H1 (cell line): ENCODE measurements around the gene CGNL1. TPM values are rescaled to one million over a fixed set of nuclear protein-coding genes. Genes with fewer than 3 reads are reported as not detected.

ENCODE experiments used
- CTCF ChIA-PET: fragments of 300-600 bp; sonication (Branson Sonifier 250); formaldehyde crosslinking; loops from one replicate; lab custom pipeline; 2021; ENCODE audit not compliant: partially characterized antibody; lab: Charles Lee
- POLR2A ChIA-PET: fragments of 300-600 bp; sonication (Branson Sonifier 250); formaldehyde crosslinking; loops from one replicate; lab custom pipeline; 2021; ENCODE audit warnings: inconsistent platforms; ENCODE audit not compliant: partially characterized antibody; lab: Charles Lee
- DNase-seq, 2 experiments: peaks; one replicate each; pipeline versions ENCODE4 v3.0.0 to v3.0.0-alpha.2; 2010 to 2022; ENCODE audit warnings: low spot score in 2 of 2, low read depth in 1 of 2, mixed read lengths in 1 of 2
- FAIRE-seq: peaks from 2 replicates; lab custom pipeline; 2011; peaks lifted over from hg19 to GRCh38; lab: Jason Lieb, UNC
- H2AFZ ChIP-seq: 2 replicates; pipeline ENCODE4 v1.8.1; 2012; ENCODE audit warnings: low read length, inconsistent platforms
- H2AK5ac ChIP-seq: 2 replicates; pipeline ENCODE4 v1.6.1; 2013; ENCODE audit warnings: low read depth, low read length
- H2BK120ac ChIP-seq: replicated peaks from 2 replicates; pipeline ENCODE3; 2013; ENCODE audit warnings: low read depth, low read length, inconsistent platforms
- H2BK12ac ChIP-seq: 2 replicates; pipeline ENCODE4 v1.6.1; 2013; ENCODE audit warnings: low read depth, low read length
- H2BK15ac ChIP-seq: 2 replicates; pipeline ENCODE4 v1.6.1; 2013; ENCODE audit warnings: low read length
- H2BK20ac ChIP-seq: 2 replicates; pipeline ENCODE4 v1.6.1; 2013; ENCODE audit warnings: low read length
- H2BK5ac ChIP-seq: 2 replicates; pipeline ENCODE4 v1.6.1; 2013; ENCODE audit warnings: low read depth, low read length
- H3K14ac ChIP-seq: 2 replicates; pipeline ENCODE4 v1.6.1; 2013; ENCODE audit warnings: inconsistent platforms; ENCODE audit not compliant: insufficient read length
- H3K18ac ChIP-seq: 2 replicates; pipeline ENCODE4 v1.6.1; 2013; ENCODE audit warnings: low read length; ENCODE audit errors: extremely low read depth
- H3K23ac ChIP-seq: 2 replicates; pipeline ENCODE4 v1.6.1; 2013; ENCODE audit warnings: inconsistent platforms; ENCODE audit not compliant: insufficient read length
- H3K23me2 ChIP-seq: 2 replicates; pipeline ENCODE4 v1.6.1; 2013; ENCODE audit warnings: low read depth, low read length
- H3K27ac ChIP-seq: 2 replicates; pipeline ENCODE4 v1.6.1; 2011; ENCODE audit warnings: low read depth, low read length, inconsistent platforms
- H3K27me3 ChIP-seq, 4 experiments: replicated peaks in 1 of 4; 1 replicate in 1 of 4; 2 replicates in 3 of 4; pipeline versions ENCODE4 v1.6.1 to v1.8.1; 2011 to 2013; ENCODE audit warnings: low read length in 3 of 4, mild to moderate bottlenecking in 3 of 4, inconsistent platforms in 2 of 4, mixed read lengths in 2 of 4, moderate library complexity in 1 of 4; ENCODE audit not compliant: control insufficient read depth in 3 of 4, insufficient read depth in 3 of 4; ENCODE audit errors: extremely low read depth in 1 of 4
- H3K36me3 ChIP-seq, 4 experiments: 2 replicates each; pipeline versions ENCODE4 v1.6.1 to v1.8.1; 2011 to 2013; ENCODE audit warnings: mild to moderate bottlenecking in 4 of 4, low read length in 3 of 4, moderate library complexity in 2 of 4, control low read depth in 1 of 4, inconsistent platforms in 1 of 4; ENCODE audit not compliant: insufficient read depth in 4 of 4, control insufficient read depth in 2 of 4
- H3K4ac ChIP-seq: replicated peaks from 2 replicates; pipeline ENCODE3; 2013; ENCODE audit warnings: low read length, low read depth, mixed read lengths, inconsistent platforms; ENCODE audit not compliant: insufficient read length
- H3K4me1 ChIP-seq, 4 experiments: replicated peaks in 1 of 4; 1 replicate in 1 of 4; 2 replicates in 3 of 4; pipeline versions ENCODE4 v1.6.1 to v1.8.1; 2011 to 2013; ENCODE audit warnings: low read length in 3 of 4, inconsistent platforms in 2 of 4, mixed read lengths in 1 of 4; ENCODE audit not compliant: insufficient read depth in 4 of 4, control insufficient read depth in 3 of 4
- H3K4me2 ChIP-seq, 2 experiments: 2 replicates each; pipeline versions ENCODE4 v1.6.1 to v1.8.1; 2011 to 2013; ENCODE audit warnings: low read depth in 2 of 2, low read length in 2 of 2, control low read depth in 1 of 2, inconsistent platforms in 1 of 2, mild to moderate bottlenecking in 1 of 2; ENCODE audit not compliant: insufficient read depth in 1 of 2
- H3K4me3 ChIP-seq, 4 experiments: fragments of 200-600, 300-600 bp in 1 of 4; sonication (generic), shearing (Covaris generic), sonication (Bioruptor Twin) in 1 of 4; 2 replicates each; pipeline versions ENCODE4 v1.5.1 to v1.8.1; 2011 to 2016; ENCODE audit warnings: low read length in 4 of 4, low read depth in 3 of 4, control low read depth in 2 of 4, inconsistent platforms in 2 of 4, mild to moderate bottlenecking in 2 of 4, mixed read lengths in 1 of 4, moderate library complexity in 1 of 4; ENCODE audit not compliant: insufficient read depth in 2 of 4; ENCODE audit errors: extremely low read depth in 1 of 4
- H3K56ac ChIP-seq: replicated peaks from 2 replicates; pipeline ENCODE3; 2013; ENCODE audit warnings: low read depth, mild to moderate bottlenecking, mixed read lengths, low read length, inconsistent platforms; ENCODE audit not compliant: insufficient read length
- H3K79me1 ChIP-seq: 2 replicates; pipeline ENCODE4 v1.6.1; 2013; ENCODE audit warnings: low read depth, low read length, control low read depth
- H3K79me2 ChIP-seq, 2 experiments: 2 replicates each; pipeline versions ENCODE4 v1.6.1 to v1.8.1; 2012 to 2013; ENCODE audit warnings: low read length in 2 of 2, mild to moderate bottlenecking in 2 of 2, inconsistent platforms in 1 of 2; ENCODE audit not compliant: insufficient read depth in 2 of 2, control insufficient read depth in 1 of 2
- H3K9ac ChIP-seq, 4 experiments: replicated peaks in 1 of 4; 1 replicate in 1 of 4; 2 replicates in 3 of 4; pipeline versions ENCODE4 v1.6.1 to v1.8.1; 2011 to 2013; ENCODE audit warnings: low read depth in 3 of 4, low read length in 3 of 4, control low read depth in 2 of 4, mild to moderate bottlenecking in 2 of 4, moderate library complexity in 2 of 4, inconsistent platforms in 1 of 4; ENCODE audit errors: extremely low read depth in 1 of 4
- H3K9me3 ChIP-seq, 2 experiments: 2 replicates each; pipeline versions ENCODE4 v1.6.1 to v1.8.1; 2012 to 2013; ENCODE audit warnings: mild to moderate bottlenecking in 2 of 2, moderate library complexity in 2 of 2, control low read depth in 1 of 2, inconsistent platforms in 1 of 2, low read depth in 1 of 2, low read length in 1 of 2, mixed read lengths in 1 of 2; ENCODE audit not compliant: insufficient read depth in 2 of 2
- H4K20me1 ChIP-seq, 2 experiments: replicated peaks in 1 of 2; 2 replicates each; pipeline versions ENCODE3 to v1.8.1; 2011 to 2013; ENCODE audit warnings: inconsistent platforms in 2 of 2, low read length in 2 of 2, mild to moderate bottlenecking in 1 of 2; ENCODE audit not compliant: insufficient read depth in 2 of 2, control insufficient read depth in 1 of 2
- H4K5ac ChIP-seq: 2 replicates; pipeline ENCODE4 v1.6.1; 2013; ENCODE audit warnings: low read length, low read depth, mixed read lengths, inconsistent platforms; ENCODE audit not compliant: insufficient read length
- H4K8ac ChIP-seq: 2 replicates; pipeline ENCODE4 v1.8.0; 2013; ENCODE audit warnings: mild to moderate bottlenecking, moderate library complexity, low read length, inconsistent platforms; ENCODE audit not compliant: insufficient read depth; ENCODE audit errors: extremely low read depth
- H4K91ac ChIP-seq: replicated peaks from 2 replicates; pipeline ENCODE3; 2013; ENCODE audit warnings: low read length, mixed read lengths, inconsistent platforms; ENCODE audit not compliant: insufficient read length
- BCL11A ChIP-seq, 2 experiments: IDR thresholded peaks; one replicate each; pipeline ENCODE4 v1.6.1; 2011; ENCODE audit warnings: low read depth in 2 of 2, low read length in 2 of 2, mild to moderate bottlenecking in 2 of 2
- CBX5 ChIP-seq: fragments of 300-800, 300-1000 bp; sonication (generic); IDR thresholded peaks from 2 replicates; pipeline ENCODE4 v1.7.1; 2016; ENCODE audit warnings: antibody characterized with exemption, low read length, low read depth
- CHD2 ChIP-seq: IDR thresholded peaks from 2 replicates; pipeline ENCODE4 v1.6.1; 2012; ENCODE audit warnings: low read length, improper control_type of control experiment
- EP300 ChIP-seq, 2 experiments: IDR thresholded peaks; 1 replicate in 1 of 2; 2 replicates in 1 of 2; pipeline ENCODE4 v1.6.1; 2011 to 2012; ENCODE audit warnings: low read depth in 2 of 2, low read length in 2 of 2, mild to moderate bottlenecking in 2 of 2, borderline replicate concordance in 1 of 2, inconsistent platforms in 1 of 2, moderate library complexity in 1 of 2
- GABPA ChIP-seq: IDR thresholded peaks from 2 replicates; pipeline ENCODE4 v1.6.1; 2011; ENCODE audit warnings: mild to moderate bottlenecking, low read length, moderate library complexity, borderline replicate concordance; ENCODE audit not compliant: insufficient read depth
- GTF2F1 ChIP-seq: IDR thresholded peaks from 2 replicates; pipeline ENCODE4 v1.6.1; 2012; ENCODE audit warnings: low read depth, low read length, improper control_type of control experiment, borderline replicate concordance
- HDAC2 ChIP-seq, 2 experiments: fragments of 300-600 bp in 1 of 2; sonication (generic) in 1 of 2; IDR thresholded peaks; 2 replicates each; pipeline ENCODE4 v1.6.1; 2011 to 2012; ENCODE audit warnings: low read depth in 2 of 2, low read length in 2 of 2, mild to moderate bottlenecking in 2 of 2, moderate library complexity in 2 of 2, borderline replicate concordance in 1 of 2, inconsistent platforms in 1 of 2
- SAP30 ChIP-seq: fragments of 300-600 bp; sonication (generic); IDR thresholded peaks from 2 replicates; pipeline ENCODE4 v1.7.1; 2012; ENCODE audit warnings: low read length, moderate library complexity, mild to moderate bottlenecking, inconsistent platforms; ENCODE audit not compliant: insufficient read depth, insufficient replicate concordance
- SIRT6 ChIP-seq: IDR thresholded peaks from one replicate; pipeline ENCODE4 v1.7.1; 2012; ENCODE audit warnings: low read length, inconsistent platforms
- WGBS, 2 experiments: shearing (Covaris generic) in 1 of 2; methylation state at CpG; one replicate each; pipeline versions ENCODE4 v1.1.6 to v1.1.7; 2013 to 2015; ENCODE audit warnings: low lambda C conversion rate in 2 of 2, mixed read lengths in 2 of 2, inconsistent platforms in 1 of 2, low coverage in 1 of 2, missing lambda C conversion rate in 1 of 2; ENCODE audit not compliant: insufficient replicate concordance in 2 of 2, insufficient coverage in 1 of 2, insufficient read length in 1 of 2; ENCODE audit errors: extremely low coverage in 1 of 2, missing lambda C conversion rate in 1 of 2; 5-methylcytosine and 5-hydroxymethylcytosine counted together
- polyA plus RNA-seq, 7 experiments: library from polyadenylated mRNA; depleted of rRNA in 3 of 7; stranded (reverse) in 5 of 7; unstranded in 2 of 7; fragments of >200 nt in 5 of 7; fragments of 200-250 nt in 2 of 7; gene quantifications; 1 replicate in 5 of 7; 2 replicates in 1 of 7; 4 replicates in 1 of 7; pipeline versions ENCODE4 v1.2.1 to v1.2.3, GENCODE V29; 2011 to 2013; ENCODE audit warnings: missing spikeins in 2 of 7, mixed read lengths in 2 of 7
- total RNA-seq: library from RNA; stranded (reverse); fragmentation: NEBNext Ultra II Directional; extraction: Animal tissue kit (Norgen Biotek cat#: 25700); gene quantifications from 2 replicates; pipeline ENCODE4 v1.2.1, GENCODE V29; 2021

The CGNL1 gene
- total and polyA plus RNA-seq, 2 of the 8 experiments (the other 6 are each of a cell fraction or from before 2014, with no cell fraction given), result 21.8 to 75.6 TPM

GRCh38 chr15:57517030-57517671, 140.8 kb downstream of the CGNL1 start:
- Histone ChIP-seq H3K23me2 (no peaks in the 10 kb centered on the region; the same call in 1 of the 2 replicates), H3K36me3 (peaks cover 11 to 41% (median 28%) of the 10 kb centered on the region in 4 experiments), H2AK5ac (no peak overlapping the region), H4K20me1 (no peaks in the 10 kb centered on the region), H3K79me1 (no peaks in the 10 kb centered on the region; the same call in 1 of the 2 replicates), H4K5ac (no peak overlapping the region), H3K56ac (no peak overlapping the region), H3K14ac (no peak overlapping the region), H4K91ac (no peak overlapping the region), H3K4me2 (no peak overlapping the region), H3K79me2 (0 out of 4 replicates have a peak, but pooled peaks cover 0 to 2% of the 10 kb centered on the region in 2 experiments), H2BK20ac (no peak overlapping the region), H2BK12ac (no peak overlapping the region), H4K8ac (no peak overlapping the region), H3K23ac (no peak overlapping the region), H3K4me1 (no peaks in the 10 kb centered on the region), H3K9ac (no peak overlapping the region), H3K27me3 (no peaks in the 10 kb centered on the region), H3K27ac (no peak overlapping the region), H2AFZ (no peak overlapping the region), H3K4me3 (no peak overlapping the region), H3K18ac (no peak overlapping the region), H3K9me3 (no peaks in the 10 kb centered on the region), H2BK15ac (no peak overlapping the region), H3K4ac (no peak overlapping the region), H2BK5ac (no peak overlapping the region), H2BK120ac (no peak overlapping the region)
- ChIA-PET CTCF (interaction anchor here (0.9 to 3.8 kb wide), 7 partner anchors 10 to 189 kb away, joined by 3 to 32 read pairs (median 3); no protein-coding TSS in a partner anchor), POLR2A (interaction anchor here (1.2 kb wide), 1 partner anchor 117 kb away, joined by 4 read pairs; no protein-coding TSS in a partner anchor)
- DNase-seq (no peak), FAIRE-seq (no peak)
- WGBS, 2 experiments, result 92% methylated on average over 6 of the region's 6 CpGs; no CpG with 5 or more reads in 1 of the 2 experiments
- no peak for TF ChIP-seq CHD2
- no peak for TF ChIP-seq CBX5
- TF ChIP-seq GTF2F1, result no peak
- TF ChIP-seq HDAC2 (IDR thresholded peaks at IDR 0.05; ENCODE audit: borderline replicate concordance in 1 of 2, low read depth in 2 of 2, low read length in 2 of 2), result no peak
- no peak for TF ChIP-seq BCL11A (IDR thresholded peaks at IDR 0.05; ENCODE audit: low read depth in 2 of 2, low read length in 2 of 2)
- TF ChIP-seq SAP30, result no peak
- TF ChIP-seq EP300 (IDR thresholded peaks at IDR 0.05; ENCODE audit: borderline replicate concordance in 1 of 2, low read depth in 2 of 2, low read length in 2 of 2), result no peak
- TF ChIP-seq GABPA, result no peak
- no peak for TF ChIP-seq SIRT6
